HG02678 (cell line): ENCODE measurements around the gene TRIP12.
"Not testable (repeated sequence)": the region's sequence is repeated elsewhere in the genome, so short reads cannot be mapped to it uniquely, and the experiment has no call there.

Experiments used
- ATAC-seq: cut with Tn5 transposase; IDR thresholded peaks from one replicate; pipeline ENCODE4 v1.9.1; 2021; ENCODE audit warnings: mild to moderate bottlenecking, moderate library complexity; ENCODE audit not compliant: unreplicated experiment

The TRIP12 gene

GRCh38 chr2:229835596-229836283 is 86.1 kb downstream of the TRIP12 start:
- no peak for ATAC-seq

- not testable (repeated sequence) for ATAC-seq
Measured at GRCh38 chr2:229834368-229834767, 87.4 kb downstream of the TRIP12 start.

- ATAC-seq, result no peak
Measured at GRCh38 chr2:229832510-229832898, 89.3 kb downstream of the TRIP12 start.

GRCh38 chr2:229831805-229832509 is 89.9 kb downstream of the TRIP12 start:
- no peak for ATAC-seq

GRCh38 chr2:229825476-229825875 is 96.3 kb downstream of the TRIP12 start:
- ATAC-seq, result no peak

GRCh38 chr2:229821316-229821715 is 100.5 kb downstream of the TRIP12 start:
- no peak for ATAC-seq

GRCh38 chr2:229818230-229818629 is 103.6 kb downstream of the TRIP12 start:
- ATAC-seq, result no peak

GRCh38 chr2:229815858-229816257 is 106.0 kb downstream of the TRIP12 start:
- ATAC-seq, result no peak

- no peak for ATAC-seq
Measured at GRCh38 chr2:229815342-229815741, 106.5 kb downstream of the TRIP12 start.

- no peak for ATAC-seq
Measured at GRCh38 chr2:229810786-229811185, 111.0 kb downstream of the TRIP12 start.

- no peak for ATAC-seq
Measured at GRCh38 chr2:229805559-229805958, 116.2 kb downstream of the TRIP12 start.

GRCh38 chr2:229802785-229803184 is 119.0 kb downstream of the TRIP12 start:
- ATAC-seq, result no peak

- peak; percentile 67 for ATAC-seq
Measured at GRCh38 chr2:229800997-229801754, 120.6 kb downstream of the TRIP12 start.

- no peak for ATAC-seq
Measured at GRCh38 chr2:229798446-229799155, 123.2 kb downstream of the TRIP12 start.

GRCh38 chr2:229795058-229795457 is 126.8 kb downstream of the TRIP12 start:
- ATAC-seq, result no peak

- no peak for ATAC-seq
Measured at GRCh38 chr2:229794636-229795035, 127.2 kb downstream of the TRIP12 start.

- ATAC-seq, result not testable (repeated sequence)
Measured at GRCh38 chr2:229786289-229786688, 135.5 kb downstream of the TRIP12 start.

- no peak for ATAC-seq
Measured at GRCh38 chr2:229784791-229785190, 137.0 kb downstream of the TRIP12 start.

GRCh38 chr2:229783108-229783721 is 138.6 kb downstream of the TRIP12 start:
- peak; percentile 49 for ATAC-seq

- no peak for ATAC-seq
Measured at GRCh38 chr2:229780856-229781773, 140.7 kb downstream of the TRIP12 start.
